ENCODE data around the gene RPL11.

DNA sequence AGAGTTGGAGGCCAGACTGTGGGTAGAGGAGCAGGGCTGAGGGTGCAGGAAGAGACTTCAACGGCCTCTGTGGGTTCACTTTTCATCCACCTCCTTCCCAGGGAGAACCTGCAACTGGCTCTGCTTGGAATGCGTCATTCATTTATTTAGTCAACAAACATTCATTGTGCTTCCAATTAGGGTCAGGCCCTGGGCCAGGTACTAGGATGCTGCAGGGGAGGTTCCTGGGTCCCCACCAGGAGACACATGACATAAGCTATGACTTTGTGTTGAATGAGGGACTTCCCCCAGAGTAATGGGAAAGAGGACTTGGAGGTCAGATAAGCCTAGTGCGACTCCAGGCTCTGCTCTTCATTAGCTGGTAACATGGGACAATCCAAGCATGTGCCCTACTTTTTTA, 46.3 kb upstream of the RPL11 start:
- TF ChIP-seq CTCF (IDR thresholded peaks at IDR 0.05) (no peak), POLR2A (IDR thresholded peaks at IDR 0.05) (no peak)

Measured in ovary (tissue), 3 donors.